GM12892 (cell line): Measurements from ENCODE around the gene NUF2.

Experiments used
- POLR2A ChIP-seq: IDR thresholded peaks from 2 replicates; pipeline ENCODE4 v1.6.1; 2011; ENCODE audit warnings: low read depth, low read length, control low read depth
- POLR2AphosphoS5 ChIP-seq: IDR thresholded peaks from 2 replicates; pipeline ENCODE4 v1.6.1; 2011; ENCODE audit warnings: low read depth, low read length, control low read depth

DNA sequence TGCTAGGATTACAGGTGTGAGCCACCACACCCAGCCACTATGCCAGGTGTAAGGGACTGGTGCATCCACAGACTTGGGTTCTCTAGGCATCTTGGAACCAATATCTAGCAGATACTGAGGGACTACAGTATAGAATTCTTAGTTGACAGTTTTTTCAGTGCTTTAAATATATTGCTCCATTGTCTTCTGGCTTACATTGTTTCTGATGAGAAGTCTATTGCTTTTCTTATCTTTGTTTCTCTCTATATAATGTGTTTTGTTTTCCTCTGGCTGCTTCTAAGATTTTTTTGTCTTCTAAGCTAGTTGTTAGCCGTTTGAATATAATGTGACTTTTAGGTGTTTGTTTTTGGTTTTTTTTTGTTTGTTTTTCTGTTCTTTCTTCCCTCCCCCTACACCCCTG lies 13.5 kb downstream of the NUF2 start:
- TF ChIP-seq POLR2A = no peak
- no peak for TF ChIP-seq POLR2AphosphoS5
